ENCODE results near the gene TENM4.

The TENM4 gene

GRCh38 chr11:78603792-78604191 is 837.0 kb downstream of the TENM4 start:
- no peak for DNase-seq
